Measurements from ENCODE around the gene CSNK1D. TPM values are rescaled to one million over a fixed set of nuclear protein-coding genes. Genes with fewer than 3 reads are reported as not detected.

CSNK1D gene
- total and polyA plus RNA-seq, 5 donors from 2014 or later = 41.2 to 333 (median 49.0) TPM

DNA sequence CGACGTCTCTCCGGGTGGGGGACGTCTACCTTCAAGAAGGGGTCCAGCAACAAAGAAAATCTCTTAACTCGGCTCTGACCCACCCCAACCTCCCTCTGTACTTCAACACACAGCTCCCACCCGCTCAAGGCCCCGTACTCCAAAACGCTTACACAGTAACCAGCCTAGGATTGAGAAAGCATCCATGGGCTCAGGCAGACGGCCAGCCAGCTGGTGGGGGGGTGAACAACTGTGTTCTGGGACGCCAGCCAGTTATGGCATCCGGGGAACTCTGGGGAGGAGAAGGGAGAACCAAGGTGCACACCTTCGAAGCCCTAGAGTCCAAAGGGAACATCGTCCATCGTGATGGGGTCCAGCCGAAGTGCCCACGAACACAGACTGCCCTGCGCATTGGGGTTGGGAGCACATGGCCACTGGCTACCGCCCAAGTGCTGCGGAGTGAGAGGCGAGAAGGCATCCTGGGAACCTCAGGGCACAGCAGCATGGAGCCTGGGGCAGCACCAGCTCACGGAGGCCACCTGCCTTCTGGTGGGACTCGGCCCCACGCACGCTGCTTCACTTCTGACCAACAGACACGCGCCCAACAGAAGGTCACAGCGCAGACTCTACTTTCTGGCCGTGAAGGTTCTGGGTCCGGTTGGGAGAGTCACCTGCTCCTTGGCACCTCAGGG, 30.4 kb downstream of the CSNK1D start:
- H3K4me3 ChIP-seq (ENCODE audit: low read depth, low read length) = no peak overlapping the region
- H3K4me1 ChIP-seq (ENCODE audit: control insufficient read depth, insufficient read depth, low read length, poor library complexity, severe bottlenecking) = peaks cover 41% of the 10 kb centered on the region
- H3K27ac ChIP-seq (ENCODE audit: insufficient read depth, low read length, poor library complexity, severe bottlenecking) = no peak overlapping the region
- Mint-ChIP-seq H3K27me3 (no peaks in the 10 kb centered on the region), H3K36me3 (peaks cover 14% of the 10 kb centered on the region), H3K9me3 (peaks cover 0 to under 1% (median 0%) of the 10 kb centered on the region in 7 donors), H3K4me1 (peaks cover 4 to 56% (median 14%) of the 10 kb centered on the region in 4 donors), H3K4me3 (peak overlapping the region in 1 of 4 donors; percentile 32), H3K27ac (no peak overlapping the region)
- ATAC-seq (ENCODE audit: low read depth in 2 of 2) (no peak), DNase-seq (no peak)
- no peaks in the 10 kb centered on the region for H3K27me3 ChIP-seq (ENCODE audit: control insufficient read depth, insufficient read depth, low read length)
- no peaks in the 10 kb centered on the region for H3K9me3 ChIP-seq (ENCODE audit: control insufficient read depth in 2 of 2, low read length in 2 of 2)
- peaks cover 56% of the 10 kb centered on the region for H3K36me3 ChIP-seq (ENCODE audit: control insufficient read depth, insufficient read depth, low read length)

DNA sequence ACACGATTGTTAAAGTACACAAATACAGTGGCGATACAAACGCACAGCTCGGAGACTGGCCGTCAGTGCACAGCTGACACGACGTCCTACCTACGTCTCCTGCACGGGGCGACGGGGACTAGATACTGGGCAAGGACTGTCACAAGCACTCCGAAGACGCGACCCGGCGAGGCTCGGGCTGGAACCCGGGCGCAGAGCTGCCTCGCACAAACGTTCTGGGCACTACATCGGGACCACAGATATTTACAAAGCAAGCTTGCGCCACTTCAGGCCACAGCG, 30.9 kb downstream of the CSNK1D start:
- Histone ChIP-seq H3K9me3 (ENCODE audit: control insufficient read depth in 2 of 2, low read length in 2 of 2) (no peaks in the 10 kb centered on the region), H3K27ac (ENCODE audit: insufficient read depth, low read length, poor library complexity, severe bottlenecking) (no peak overlapping the region), H3K4me1 (ENCODE audit: control insufficient read depth, insufficient read depth, low read length, poor library complexity, severe bottlenecking) (peaks cover 45% of the 10 kb centered on the region), H3K36me3 (ENCODE audit: control insufficient read depth, insufficient read depth, low read length) (peaks cover 52% of the 10 kb centered on the region), H3K27me3 (ENCODE audit: control insufficient read depth, insufficient read depth, low read length) (no peaks in the 10 kb centered on the region), H3K4me3 (ENCODE audit: low read depth, low read length) (no peak overlapping the region)
- Mint-ChIP-seq H3K27me3 (no peaks in the 10 kb centered on the region), H3K9me3 (no peaks in the 10 kb centered on the region), H3K36me3 (peaks cover 9% of the 10 kb centered on the region), H3K4me3 (peak overlapping the region in 1 of 4 donors; percentile 32), H3K27ac (peak overlapping the region in 1 of 3 donors; percentile 23), H3K4me1 (peaks cover 4 to 57% (median 14%) of the 10 kb centered on the region in 4 donors)
- ATAC-seq (ENCODE audit: low read depth in 2 of 2) (no peak), DNase-seq (no peak)

DNA sequence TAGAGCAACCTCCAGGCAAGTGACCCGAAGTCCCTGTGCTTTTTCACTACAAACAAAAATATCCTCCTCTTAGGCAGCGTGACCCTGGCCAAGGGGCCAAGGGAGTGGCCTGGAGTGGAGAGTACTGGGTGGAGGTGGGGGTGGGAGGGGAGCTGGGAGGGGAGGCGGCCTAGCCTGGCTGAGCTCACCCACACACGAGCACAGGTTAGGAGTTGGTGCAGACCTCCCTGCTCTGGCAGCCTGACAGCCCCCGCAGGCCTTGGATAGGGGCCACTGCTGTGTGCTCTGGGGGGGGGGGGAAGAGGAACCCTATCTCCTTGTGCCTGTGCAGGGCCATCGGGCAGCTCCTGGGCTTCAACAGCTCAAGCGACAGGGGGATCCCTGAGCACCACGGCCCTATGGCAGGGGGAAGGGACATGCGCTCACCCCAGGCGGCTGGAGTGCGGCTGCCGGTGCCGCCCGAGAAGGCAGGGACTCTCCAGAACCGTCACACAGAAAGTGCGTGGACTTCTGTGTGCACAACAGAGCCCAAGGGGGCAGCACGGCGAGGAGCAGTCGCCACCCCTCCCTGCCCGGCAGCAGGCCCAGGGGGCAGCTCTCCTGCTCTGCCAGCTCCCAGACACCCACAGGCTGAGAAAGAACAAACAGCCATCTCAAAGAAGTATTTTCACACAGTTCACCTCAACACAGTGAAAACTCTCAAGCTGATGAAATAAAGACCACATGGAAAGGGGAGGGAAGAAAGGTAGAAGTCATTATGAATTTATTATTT, 31.4 kb downstream of the CSNK1D start:
- Histone ChIP-seq H3K9me3 (ENCODE audit: control insufficient read depth in 2 of 2, low read length in 2 of 2) (no peaks in the 10 kb centered on the region), H3K27me3 (ENCODE audit: control insufficient read depth, insufficient read depth, low read length) (no peaks in the 10 kb centered on the region), H3K4me1 (ENCODE audit: control insufficient read depth, insufficient read depth, low read length, poor library complexity, severe bottlenecking) (peaks cover 45% of the 10 kb centered on the region), H3K27ac (ENCODE audit: insufficient read depth, low read length, poor library complexity, severe bottlenecking) (peak overlapping the region; percentile 33), H3K36me3 (ENCODE audit: control insufficient read depth, insufficient read depth, low read length) (peaks cover 46% of the 10 kb centered on the region), H3K4me3 (ENCODE audit: low read depth, low read length) (no peak overlapping the region)
- Mint-ChIP-seq H3K27me3 (no peaks in the 10 kb centered on the region), H3K9me3 (no peaks in the 10 kb centered on the region), H3K4me3 (peak overlapping the region in 1 of 4 donors; percentile 32), H3K36me3 (peaks cover 9% of the 10 kb centered on the region), H3K4me1 (peaks cover 4 to 58% (median 16%) of the 10 kb centered on the region in 4 donors), H3K27ac (peak overlapping the region; percentile 43 to 62 (median 60))
- ATAC-seq (ENCODE audit: low read depth in 2 of 2) (no peak), DNase-seq (no peak)

DNA sequence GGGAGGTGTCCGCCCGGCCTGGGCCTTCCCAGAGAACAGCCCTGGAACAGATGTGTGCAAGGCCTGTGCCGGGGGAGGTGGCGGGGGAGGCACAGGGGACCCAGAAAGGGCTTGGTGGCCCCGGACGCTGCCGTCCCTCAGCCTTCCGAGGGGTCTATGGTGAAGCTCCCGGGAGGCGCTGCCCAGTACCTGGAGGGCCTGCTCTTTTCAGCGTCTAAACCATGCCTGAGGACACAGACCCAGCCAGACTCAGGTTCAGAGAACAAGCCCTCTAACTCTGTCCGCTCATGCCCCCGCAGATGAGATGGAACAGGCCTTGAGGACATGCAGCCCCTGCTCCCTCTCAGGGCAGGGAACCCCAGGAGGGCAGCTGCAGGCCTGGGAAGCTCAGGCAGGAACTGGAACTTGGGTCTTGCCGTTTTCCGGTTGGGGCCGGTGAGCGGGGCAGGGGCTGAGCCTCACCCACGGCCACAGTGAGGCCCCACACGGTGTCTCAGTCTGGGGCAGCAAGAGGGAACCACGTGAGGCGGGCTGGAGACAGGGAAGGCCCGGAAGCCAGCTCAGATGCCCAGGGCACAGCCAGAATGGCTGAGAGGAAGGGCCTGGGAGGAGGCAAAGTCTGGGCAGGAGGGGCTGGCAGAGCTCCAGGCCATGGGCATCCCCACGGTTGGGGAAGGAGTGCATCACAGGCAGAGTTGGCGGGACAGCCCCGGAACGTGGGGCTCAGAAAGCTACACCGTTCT, 32.1 kb downstream of the CSNK1D start:
- DNase-seq = no peak
- Mint-ChIP-seq H3K4me3 (no peak overlapping the region), H3K27me3 (no peaks in the 10 kb centered on the region), H3K36me3 (peaks cover 9% of the 10 kb centered on the region), H3K4me1 (peaks cover 4 to 56% (median 17%) of the 10 kb centered on the region in 4 donors), H3K9me3 (no peaks in the 10 kb centered on the region), H3K27ac (peak overlapping the region; percentile 60 to 66 (median 62))
- H3K9me3 ChIP-seq (ENCODE audit: control insufficient read depth in 2 of 2, low read length in 2 of 2) = no peaks in the 10 kb centered on the region
- peaks cover 48% of the 10 kb centered on the region for H3K4me1 ChIP-seq (ENCODE audit: control insufficient read depth, insufficient read depth, low read length, poor library complexity, severe bottlenecking)
- peak; percentile 10 to 11 for ATAC-seq (ENCODE audit: low read depth in 2 of 2)
- H3K27me3 ChIP-seq (ENCODE audit: control insufficient read depth, insufficient read depth, low read length) = no peaks in the 10 kb centered on the region
- peak overlapping the region; percentile 33 for H3K27ac ChIP-seq (ENCODE audit: insufficient read depth, low read length, poor library complexity, severe bottlenecking)
- H3K36me3 ChIP-seq (ENCODE audit: control insufficient read depth, insufficient read depth, low read length) = peaks cover 39% of the 10 kb centered on the region
- H3K4me3 ChIP-seq (ENCODE audit: low read depth, low read length) = no peak overlapping the region

DNA sequence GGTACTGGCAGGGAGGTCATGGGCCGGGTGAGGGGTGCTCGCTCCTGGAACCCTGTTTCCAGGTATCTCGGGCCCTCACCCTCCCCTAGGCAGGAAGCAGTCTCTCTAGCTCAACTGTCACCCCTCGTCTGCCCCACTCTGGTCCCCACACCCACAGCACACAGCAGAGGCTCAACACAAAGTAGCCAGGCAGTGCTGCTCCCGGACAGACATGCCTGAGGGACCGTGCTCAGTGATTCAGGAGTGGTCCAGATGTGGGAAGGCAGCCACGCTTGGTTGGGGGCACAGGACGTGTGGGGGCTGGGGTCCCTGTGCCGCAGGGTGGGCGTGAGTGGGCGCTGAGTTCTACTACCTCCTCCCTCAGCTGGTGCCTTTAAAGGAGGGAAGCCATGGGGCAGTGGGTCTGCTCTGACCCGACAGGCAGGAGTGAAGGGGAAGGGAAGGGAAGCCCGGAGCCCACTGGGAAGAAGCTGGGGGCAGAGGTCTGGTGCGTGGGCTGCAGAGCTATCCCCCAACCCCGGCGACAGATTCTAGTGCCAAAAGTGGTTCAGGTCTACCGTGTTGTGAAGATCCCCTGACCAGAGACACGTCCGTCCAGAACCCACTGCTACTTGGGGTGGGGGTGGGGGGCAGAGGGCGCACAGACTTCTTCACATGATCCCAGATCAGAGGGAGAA, 32.9 kb downstream of the CSNK1D start:
- Histone ChIP-seq H3K27me3 (ENCODE audit: control insufficient read depth, insufficient read depth, low read length) (no peaks in the 10 kb centered on the region), H3K36me3 (ENCODE audit: control insufficient read depth, insufficient read depth, low read length) (peaks cover 32% of the 10 kb centered on the region), H3K4me3 (ENCODE audit: low read depth, low read length) (no peak overlapping the region), H3K4me1 (ENCODE audit: control insufficient read depth, insufficient read depth, low read length, poor library complexity, severe bottlenecking) (peaks cover 55% of the 10 kb centered on the region), H3K27ac (ENCODE audit: insufficient read depth, low read length, poor library complexity, severe bottlenecking) (no peak overlapping the region), H3K9me3 (ENCODE audit: control insufficient read depth in 2 of 2, low read length in 2 of 2) (no peaks in the 10 kb centered on the region)
- no peaks in the 10 kb centered on the region for H3K9me3 Mint-ChIP-seq
- no peaks in the 10 kb centered on the region for H3K27me3 Mint-ChIP-seq
- DNase-seq (peak in 1 of 3 donors; percentile 70), ATAC-seq (ENCODE audit: low read depth in 2 of 2) (no peak)
- H3K27ac Mint-ChIP-seq = peak overlapping the region in 2 of 3 donors; percentile 31 to 69
- peaks cover 4 to 62% (median 20%) of the 10 kb centered on the region in 4 donors for H3K4me1 Mint-ChIP-seq
- H3K4me3 Mint-ChIP-seq = peak overlapping the region in 3 of 4 donors; percentile 36 to 51 (median 50)
- peaks cover 9% of the 10 kb centered on the region for H3K36me3 Mint-ChIP-seq

DNA sequence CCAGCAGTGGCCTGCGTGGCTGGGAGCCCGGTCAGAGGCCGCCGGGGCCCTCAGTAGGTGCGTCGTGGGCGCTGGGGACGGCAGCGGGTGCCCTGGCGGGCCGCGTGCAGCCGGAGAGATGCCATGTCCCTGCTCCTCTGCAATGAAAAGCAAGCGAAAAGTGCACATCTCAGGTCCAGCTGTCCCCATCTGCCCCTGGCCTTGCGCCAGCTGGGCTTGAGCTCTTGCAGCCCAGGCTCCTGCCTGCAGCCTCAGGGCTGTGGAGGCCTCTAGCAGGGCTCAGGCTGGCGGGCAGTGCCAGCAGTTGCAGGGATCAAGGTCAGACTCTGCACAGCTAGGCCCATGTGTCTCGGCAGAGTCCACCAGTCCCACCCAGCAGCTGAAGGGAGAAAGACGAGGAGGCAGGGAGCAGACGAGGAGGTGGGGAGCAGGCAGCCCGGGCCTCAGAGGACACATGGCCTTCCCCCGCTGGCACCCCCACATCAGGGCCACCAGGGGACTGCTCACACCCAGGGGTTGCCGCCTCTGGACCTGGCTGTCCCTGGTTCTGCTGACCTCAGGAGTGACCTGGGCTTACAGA, 33.5 kb downstream of the CSNK1D start:
- Mint-ChIP-seq H3K27ac (peak overlapping the region in 2 of 3 donors; percentile 55 to 76), H3K27me3 (no peaks in the 10 kb centered on the region), H3K4me1 (peaks cover 4 to 62% (median 20%) of the 10 kb centered on the region in 4 donors), H3K4me3 (peak overlapping the region in 2 of 4 donors; percentile 36 to 54), H3K36me3 (peaks cover 9% of the 10 kb centered on the region), H3K9me3 (no peaks in the 10 kb centered on the region)
- H3K27ac ChIP-seq (ENCODE audit: insufficient read depth, low read length, poor library complexity, severe bottlenecking) = peak overlapping the region; percentile 67
- peaks cover 55% of the 10 kb centered on the region for H3K4me1 ChIP-seq (ENCODE audit: control insufficient read depth, insufficient read depth, low read length, poor library complexity, severe bottlenecking)
- ATAC-seq (ENCODE audit: low read depth in 2 of 2) (no peak), DNase-seq (no peak)
- H3K9me3 ChIP-seq (ENCODE audit: control insufficient read depth in 2 of 2, low read length in 2 of 2) = no peaks in the 10 kb centered on the region
- no peaks in the 10 kb centered on the region for H3K27me3 ChIP-seq (ENCODE audit: control insufficient read depth, insufficient read depth, low read length)
- peaks cover 27% of the 10 kb centered on the region for H3K36me3 ChIP-seq (ENCODE audit: control insufficient read depth, insufficient read depth, low read length)
- H3K4me3 ChIP-seq (ENCODE audit: low read depth, low read length) = no peak overlapping the region

DNA sequence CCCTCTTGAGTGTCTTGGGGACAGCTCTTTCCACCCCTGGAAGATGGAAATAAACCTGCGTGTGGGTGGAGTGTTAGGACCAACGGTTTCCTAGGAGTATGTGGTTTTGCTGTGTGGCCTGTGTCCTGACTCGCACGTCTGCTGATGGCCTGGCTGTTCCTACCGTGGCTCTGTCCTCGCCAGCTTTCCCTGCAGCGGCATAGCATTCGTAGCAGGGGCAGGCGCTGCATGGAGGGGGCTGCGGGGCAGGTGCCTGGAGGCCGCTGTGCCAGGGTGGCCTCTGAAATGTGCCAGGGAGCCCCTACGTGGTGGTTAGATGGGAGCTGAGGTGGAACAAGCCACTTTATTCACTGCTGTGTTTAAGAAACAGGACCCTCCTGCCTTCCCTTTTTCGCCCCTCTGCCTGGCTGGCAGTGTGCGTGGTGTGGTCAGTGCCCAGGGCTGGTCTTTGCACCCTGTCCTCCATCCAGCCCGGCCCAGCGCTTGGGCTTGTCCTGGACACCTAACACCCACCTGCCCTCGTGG, 34.0 kb downstream of the CSNK1D start:
- H3K4me1 Mint-ChIP-seq = peaks cover 4 to 58% (median 18%) of the 10 kb centered on the region in 4 donors
- peak overlapping the region; percentile 67 for H3K27ac ChIP-seq (ENCODE audit: insufficient read depth, low read length, poor library complexity, severe bottlenecking)
- H3K27me3 ChIP-seq (ENCODE audit: control insufficient read depth, insufficient read depth, low read length) = no peaks in the 10 kb centered on the region
- H3K4me1 ChIP-seq (ENCODE audit: control insufficient read depth, insufficient read depth, low read length, poor library complexity, severe bottlenecking) = peaks cover 55% of the 10 kb centered on the region
- no peaks in the 10 kb centered on the region for H3K9me3 ChIP-seq (ENCODE audit: control insufficient read depth in 2 of 2, low read length in 2 of 2)
- peaks cover 22% of the 10 kb centered on the region for H3K36me3 ChIP-seq (ENCODE audit: control insufficient read depth, insufficient read depth, low read length)
- peaks cover 7% of the 10 kb centered on the region for H3K36me3 Mint-ChIP-seq
- no peaks in the 10 kb centered on the region for H3K9me3 Mint-ChIP-seq
- ATAC-seq (ENCODE audit: low read depth in 2 of 2) = no peak
- H3K27me3 Mint-ChIP-seq = no peaks in the 10 kb centered on the region
- H3K27ac Mint-ChIP-seq = peak overlapping the region in 1 of 3 donors; percentile 60
- DNase-seq = no peak
- peak overlapping the region in 2 of 4 donors; percentile 54 to 81 for H3K4me3 Mint-ChIP-seq
- no peak overlapping the region for H3K4me3 ChIP-seq (ENCODE audit: low read depth, low read length)
